ENCODE data around the gene TCL1A. TPM values are rescaled to one million over a fixed set of nuclear protein-coding genes. Genes with fewer than 3 reads are reported as not detected.

TCL1A gene
- total RNA-seq, 4 donors from 2014 or later = not detected

DNA sequence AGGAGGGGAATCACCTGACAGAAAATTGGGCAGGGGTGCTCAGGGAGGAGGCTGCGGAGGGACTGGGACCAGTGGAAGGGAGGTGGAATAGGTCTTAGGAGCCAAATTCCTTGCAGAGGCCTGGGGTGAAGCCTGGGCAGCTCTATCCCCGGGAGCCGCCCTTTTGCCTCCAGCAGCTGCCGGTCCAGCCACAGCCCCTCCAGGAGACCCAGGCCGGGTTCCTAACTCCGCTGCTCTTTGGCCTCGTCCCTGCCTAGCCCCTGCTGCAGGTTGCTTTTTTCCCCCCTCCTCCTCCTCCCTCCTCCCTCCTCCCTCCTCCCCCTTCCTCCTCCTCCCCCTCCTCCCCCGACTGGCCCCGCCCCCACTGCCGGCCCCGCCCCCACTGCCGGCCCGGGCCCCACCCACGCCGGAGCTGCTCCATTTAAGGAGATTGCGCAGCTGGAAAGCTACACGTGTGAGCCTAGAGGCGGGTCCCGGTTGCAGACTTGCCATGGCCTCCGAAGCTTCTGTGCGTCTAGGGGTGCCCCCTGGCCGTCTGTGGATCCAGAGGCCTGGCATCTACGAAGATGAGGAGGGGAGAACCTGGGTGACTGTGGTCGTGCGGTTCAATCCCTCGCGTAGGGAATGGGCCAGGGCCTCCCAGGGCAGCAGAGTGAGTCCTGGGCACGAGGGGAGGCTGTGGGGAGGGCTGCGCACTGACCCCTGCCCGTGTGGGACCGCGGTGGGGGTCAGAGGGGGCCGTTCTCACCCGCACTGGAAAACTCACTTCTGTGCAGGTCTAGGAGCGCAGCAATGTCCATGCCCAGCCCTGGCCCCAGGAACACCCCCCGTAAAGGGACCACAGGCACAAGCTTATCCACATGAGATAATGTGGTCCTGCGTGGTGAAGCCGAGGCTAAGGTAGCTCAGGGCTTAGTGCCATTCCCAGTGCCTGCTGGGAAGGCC is 27.7 kb downstream of the TCL1A start, which contains the start of gene TCL1B:
Gene TCL1B (plus strand): TSS at position 449 of the 945 bp plus-strand sequence. CDS start 42 bp downstream, at position 491.
- TF ChIP-seq CTCF (IDR thresholded peaks at IDR 0.05; ENCODE audit: low read depth) = no peak

DNA sequence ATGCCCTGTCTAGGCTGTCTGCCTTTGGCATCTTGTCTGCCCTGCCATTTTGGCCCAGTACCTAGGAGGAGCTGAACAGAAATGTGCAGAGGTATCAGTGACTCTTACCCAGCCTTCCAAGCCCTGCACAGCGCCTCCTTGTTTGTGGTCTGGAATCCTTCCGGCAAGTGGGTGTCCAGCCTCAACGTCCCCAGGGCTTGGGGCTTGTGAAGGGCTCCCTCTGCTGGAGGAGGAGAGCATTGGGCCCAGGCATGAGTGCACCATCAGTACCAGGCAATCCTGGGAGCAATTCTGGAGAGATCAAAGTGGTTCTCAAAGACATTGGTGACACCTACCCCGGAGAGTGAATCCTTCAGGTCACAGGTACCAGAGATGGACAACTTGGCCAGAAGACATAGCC is 30.1 kb downstream of the TCL1A start:
- TF ChIP-seq CTCF (IDR thresholded peaks at IDR 0.05; ENCODE audit: low read depth) = no peak

DNA sequence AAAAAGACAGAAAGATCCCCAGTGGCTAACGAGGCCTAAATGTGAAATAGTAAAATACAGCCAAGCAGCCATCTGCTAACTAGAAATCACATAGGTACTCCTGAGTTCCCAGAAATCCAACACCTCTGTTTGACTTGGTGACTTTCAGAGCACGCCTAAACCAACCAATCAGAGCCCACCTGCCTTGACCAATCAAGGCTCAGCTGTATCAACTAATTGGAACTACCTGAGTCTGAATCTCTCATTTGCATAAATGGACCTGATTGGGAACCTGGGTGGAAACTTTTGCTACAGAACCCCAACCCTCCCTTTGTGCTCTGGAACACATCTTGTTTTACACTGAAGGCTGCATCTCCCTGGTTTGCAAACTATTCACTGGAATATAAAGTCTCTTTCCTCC is 32.8 kb downstream of the TCL1A start:
- TF ChIP-seq CTCF (IDR thresholded peaks at IDR 0.05; ENCODE audit: low read depth) = no peak

DNA sequence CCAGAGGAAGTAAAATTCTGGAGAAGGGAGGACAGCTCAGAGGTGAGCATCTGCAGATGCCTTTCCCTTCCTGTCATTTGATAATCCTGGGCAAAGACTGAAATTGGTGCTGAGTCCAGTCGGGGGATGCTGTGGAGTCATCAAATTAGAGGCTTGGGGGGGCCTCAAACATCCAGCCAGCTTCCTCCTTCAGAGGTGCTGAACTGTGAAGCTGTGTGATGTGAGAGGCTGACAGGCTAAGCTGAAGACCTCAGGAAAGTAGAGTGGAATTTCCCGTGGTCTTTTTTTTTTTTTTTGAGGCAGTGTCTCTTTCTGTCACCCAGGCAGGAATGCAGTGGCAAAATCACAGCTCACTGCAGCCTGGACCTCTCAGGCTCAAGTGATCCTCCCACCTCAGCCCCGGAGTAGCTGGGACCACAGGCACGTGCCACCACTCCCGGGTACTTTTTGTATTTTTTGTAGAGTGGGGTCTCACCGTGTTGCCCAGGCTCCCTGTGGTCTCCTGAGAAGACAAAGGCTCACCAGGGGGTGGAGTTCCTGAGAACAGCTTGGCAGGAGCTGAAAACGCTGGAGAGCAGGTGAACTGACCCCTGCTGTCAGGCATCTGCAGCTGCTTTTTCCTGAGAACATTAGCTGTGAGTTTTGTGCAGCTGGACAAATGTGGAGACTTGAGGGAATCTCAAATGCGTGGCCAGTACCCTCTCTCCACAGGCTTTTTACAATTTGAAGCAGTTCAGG is 33.8 kb downstream of the TCL1A start:
- TF ChIP-seq CTCF (IDR thresholded peaks at IDR 0.05; ENCODE audit: low read depth) = no peak

DNA sequence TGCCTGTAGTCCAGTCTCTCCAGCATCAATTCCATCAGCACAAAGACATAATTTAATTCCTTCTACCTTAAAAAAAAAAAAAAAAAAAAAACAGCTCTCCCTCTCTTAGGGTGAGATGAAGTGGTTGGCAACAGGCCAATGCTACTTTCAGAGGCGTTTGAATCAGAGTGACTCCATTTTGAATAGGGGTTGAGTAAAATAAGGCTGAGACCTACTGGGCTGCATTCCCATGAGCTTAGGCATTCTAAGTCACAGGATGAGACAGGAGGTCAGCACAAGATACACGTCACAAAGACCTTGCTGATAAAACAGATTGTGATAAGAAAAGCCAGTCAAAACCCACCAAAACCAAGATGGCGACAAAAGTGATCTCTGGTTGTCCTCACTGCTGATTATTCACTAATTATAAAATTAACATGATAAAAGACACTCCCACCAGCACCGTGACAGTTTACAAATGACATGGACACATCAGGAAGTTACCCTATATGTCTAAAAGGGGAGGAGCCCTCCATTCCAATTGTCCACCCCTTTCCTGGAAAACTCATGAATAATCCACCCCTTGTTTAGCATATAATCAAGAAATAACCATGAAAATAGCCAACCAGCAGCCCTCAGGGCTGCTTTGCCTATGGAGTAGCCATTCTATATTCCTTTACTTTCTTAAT is 34.6 kb downstream of the TCL1A start:
- TF ChIP-seq CTCF (IDR thresholded peaks at IDR 0.05; ENCODE audit: low read depth) = no peak

GRCh38 chr14:95677179-95677835 is 36.6 kb downstream of the TCL1A start:
- no peak for TF ChIP-seq CTCF (IDR thresholded peaks at IDR 0.05; ENCODE audit: low read depth)
